RWPE1 (cell line): ENCODE results near the gene TXNRD2.

Experiments
- CTCF ChIA-PET: fragments of 350-600 bp; sonication (Branson Sonifier 250); formaldehyde crosslinking; extraction: SDS; loops from one replicate; lab custom pipeline; 2021; lab: Yijun Ruan, JAX
- POLR2A ChIA-PET: fragments of 400-600 bp; formaldehyde crosslinking; extraction: SDS; loops from one replicate; lab custom pipeline; 2020; ENCODE audit warnings: antibody characterized with exemption; ENCODE audit not compliant: low non-redundant PET; lab: Yijun Ruan, JAX
- DNase-seq: peaks from one replicate; pipeline ENCODE4 v3.0.0; 2012; ENCODE audit warnings: low spot score
- H3K27ac ChIP-seq: fragments of 450-650 bp; 2 replicates; pipeline ENCODE4 v1.5.1; 2017
- CTCF ChIP-seq: fragments of 450-650 bp; conservative IDR thresholded peaks from 2 replicates; pipeline ENCODE4 v1.5.1; 2017; ENCODE audit warnings: low read depth, mild to moderate bottlenecking

The TXNRD2 gene

GRCh38 chr22:19880786-19881569 lies 60.6 kb downstream of the TXNRD2 start:
- TF ChIP-seq CTCF: no peak
- ChIA-PET POLR2A (no interaction called here), CTCF (no interaction called here)
- H3K27ac ChIP-seq: peak overlapping the region; percentile 99
- DNase-seq: peak; percentile 90

- no peak for TF ChIP-seq CTCF
- peak overlapping the region; percentile 99 for H3K27ac ChIP-seq
- POLR2A ChIA-PET: no interaction called here
- CTCF ChIA-PET: interaction anchor here (0.5 to 0.6 kb wide), 2 partner anchors 20 to 150 kb away, joined by 3 to 4 read pairs; no protein-coding TSS in a partner anchor
- DNase-seq: no peak
Observed at GRCh38 chr22:19879992-19880785, 61.4 kb downstream of the TXNRD2 start.

GRCh38 chr22:19879643-19879991 lies 62.0 kb downstream of the TXNRD2 start:
- ChIA-PET POLR2A (no interaction called here), CTCF (interaction anchor here (0.5 kb wide), 1 partner anchor 149 kb away, joined by 4 read pairs; no protein-coding TSS in a partner anchor)
- H3K27ac ChIP-seq: peak overlapping the region; percentile 99
- DNase-seq: no peak
- no peak for TF ChIP-seq CTCF

- ChIA-PET CTCF (interaction anchor here (0.5 kb wide), 1 partner anchor 149 kb away, joined by 4 read pairs; no protein-coding TSS in a partner anchor), POLR2A (no interaction called here)
- no peak for DNase-seq
- peak overlapping the region; percentile 99 for H3K27ac ChIP-seq
- no peak for TF ChIP-seq CTCF
Observed at GRCh38 chr22:19879246-19879570, 62.4 kb downstream of the TXNRD2 start.

GRCh38 chr22:19878461-19879245 lies 63.0 kb downstream of the TXNRD2 start:
- no peak for DNase-seq
- TF ChIP-seq CTCF: no peak
- H3K27ac ChIP-seq: peak overlapping the region; percentile 99
- ChIA-PET CTCF (no interaction called here), POLR2A (no interaction called here)
